NCI-H510A (cell line): Measurements from ENCODE around the gene LYPD3.

Experiments
- DNase-seq: peaks from one replicate; lab custom pipeline; 2025; lab: John Stamatoyannopoulos, UW

The LYPD3 gene

DNA sequence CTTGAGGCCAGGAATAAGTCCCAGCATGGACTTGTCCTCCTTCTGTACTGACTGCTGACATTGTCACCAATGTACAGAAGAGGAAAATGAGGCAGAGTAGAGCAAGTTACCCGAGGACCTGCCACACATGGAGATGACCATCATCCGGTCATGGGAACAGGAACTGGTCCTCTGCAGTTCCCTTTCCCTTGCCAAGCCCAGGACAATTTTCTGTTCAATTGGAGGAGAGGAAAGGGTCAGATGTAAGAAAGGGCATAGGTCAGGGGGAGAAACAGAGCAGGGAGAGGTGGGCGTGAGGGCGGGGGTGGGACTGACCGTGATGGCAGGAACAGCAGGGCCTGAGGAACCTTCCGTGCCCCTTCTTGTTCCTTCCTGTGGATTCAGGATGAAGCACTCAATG, 20.5 kb upstream of the LYPD3 start:
- DNase-seq, result no peak

GRCh38 chr19:43483281-43483680, 17.9 kb upstream of the LYPD3 start:
- DNase-seq, result no peak

- no peak for DNase-seq
Observed at GRCh38 chr19:43482193-43482592, 16.8 kb upstream of the LYPD3 start.

- DNase-seq, result no peak
Observed at GRCh38 chr19:43481701-43482100, 16.3 kb upstream of the LYPD3 start.

- DNase-seq, result no peak
Observed at GRCh38 chr19:43480574-43480973, 15.2 kb upstream of the LYPD3 start.

DNA sequence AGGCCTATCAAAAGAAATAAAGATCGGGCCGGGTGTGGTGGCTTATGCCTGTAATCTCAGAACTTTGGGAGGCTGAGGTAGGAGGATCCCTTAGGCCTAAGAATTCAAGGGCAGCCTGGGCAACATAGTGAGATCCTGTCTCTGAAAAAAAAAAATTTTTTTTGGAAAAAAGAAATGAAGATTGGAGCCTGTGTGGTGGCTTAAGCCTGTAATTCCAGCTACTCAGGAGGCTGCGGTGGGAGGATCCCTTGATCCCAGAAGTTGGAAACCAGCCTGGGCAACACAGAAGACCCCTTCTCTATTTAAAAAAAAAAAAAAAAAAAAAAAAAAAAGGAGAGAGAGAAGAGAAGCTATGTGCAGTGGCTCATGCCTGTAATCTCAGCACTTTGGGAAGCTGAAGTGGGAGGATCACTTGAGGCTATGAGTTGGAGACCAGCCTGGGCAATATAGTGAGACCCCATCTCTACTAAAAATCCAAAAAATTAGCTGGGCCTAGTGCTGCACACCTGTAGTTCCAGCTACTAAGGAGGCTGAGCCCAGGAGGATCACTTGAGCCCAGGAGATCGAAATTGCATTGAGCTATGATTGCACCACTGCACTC, 14.7 kb upstream of the LYPD3 start:
- DNase-seq, result no peak

GRCh38 chr19:43479226-43479625, 13.8 kb upstream of the LYPD3 start:
- no peak for DNase-seq

GRCh38 chr19:43478323-43478722, 12.9 kb upstream of the LYPD3 start:
- DNase-seq, result no peak

- DNase-seq, result no peak
Observed at GRCh38 chr19:43476606-43477005, 11.2 kb upstream of the LYPD3 start.

DNA sequence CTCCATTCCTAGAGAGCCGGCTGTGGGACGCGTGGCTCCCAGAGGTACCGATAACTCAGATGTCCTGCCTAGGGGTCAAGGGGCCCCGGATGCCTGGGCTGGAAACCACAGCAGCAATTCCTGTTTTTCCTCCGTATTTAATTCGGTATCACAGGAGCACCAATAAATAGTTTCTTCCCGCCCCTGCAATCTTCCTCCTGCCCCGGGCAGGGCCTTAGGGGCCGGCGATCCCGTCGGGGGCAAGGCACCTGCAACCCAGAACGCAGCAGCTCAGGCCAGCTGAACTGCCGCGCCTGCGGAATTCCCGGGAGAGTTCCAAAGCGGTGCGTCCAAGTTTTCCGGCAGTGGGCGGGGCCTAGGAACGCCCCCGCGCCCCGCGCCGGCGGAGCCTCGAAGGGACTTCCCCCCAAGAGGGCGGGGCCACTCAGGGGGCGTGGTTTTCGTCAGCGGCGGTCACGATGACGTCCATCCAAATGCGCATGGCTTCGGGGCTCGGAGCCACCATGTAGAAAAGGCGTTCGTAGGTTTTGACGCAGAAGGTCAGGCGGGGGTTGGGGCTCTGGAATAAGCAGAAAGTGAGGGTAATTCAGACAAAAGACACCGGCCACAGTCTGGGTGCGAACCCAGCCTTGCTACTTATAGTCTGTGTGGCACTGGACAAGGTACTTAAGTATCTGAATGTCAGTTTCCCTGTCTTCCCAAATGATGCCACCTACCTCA, 9.7 kb upstream of the LYPD3 start:
- no peak for DNase-seq

GRCh38 chr19:43474487-43474886, 9.1 kb upstream of the LYPD3 start:
- DNase-seq, result no peak

- DNase-seq, result no peak
Observed at GRCh38 chr19:43471091-43471490, 5.7 kb upstream of the LYPD3 start.

DNA sequence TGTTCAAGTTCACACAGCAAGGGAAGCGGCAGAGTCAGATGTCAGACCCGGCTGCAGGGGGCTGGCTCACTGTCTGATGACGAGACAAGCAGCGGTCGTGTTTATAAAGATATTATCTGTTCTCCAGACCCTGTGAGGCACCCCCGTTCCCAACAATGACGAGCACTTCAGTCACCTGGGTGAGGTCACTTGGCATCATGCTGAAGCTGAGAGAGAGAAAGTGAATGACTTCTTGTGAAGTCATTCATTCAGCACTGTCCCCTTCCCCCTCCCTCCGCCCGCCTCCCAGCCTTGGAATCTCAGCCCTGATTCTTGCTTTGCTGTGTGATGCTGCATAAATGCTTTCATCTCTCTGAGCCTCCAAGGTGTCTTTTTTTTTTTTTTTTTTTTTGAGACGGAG, 4.9 kb upstream of the LYPD3 start:
- no peak for DNase-seq

DNA sequence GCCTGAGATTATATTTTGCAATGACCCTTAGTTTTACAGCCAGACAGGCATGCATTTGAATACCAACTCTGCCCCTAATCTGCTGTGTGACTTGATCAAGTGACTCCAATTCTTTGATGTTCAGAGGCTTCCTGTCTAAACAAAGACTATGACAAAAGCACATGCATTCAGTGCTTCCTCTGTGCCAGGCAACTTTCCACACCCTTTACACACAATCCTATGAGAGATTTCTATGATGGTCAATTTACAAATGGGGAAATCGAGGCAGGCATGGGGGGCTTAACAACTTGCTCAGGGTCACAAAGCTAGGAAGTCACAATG, 3.7 kb upstream of the LYPD3 start:
- DNase-seq, result no peak

GRCh38 chr19:43468354-43469159, 3.1 kb upstream of the LYPD3 start:
- no peak for DNase-seq

DNA sequence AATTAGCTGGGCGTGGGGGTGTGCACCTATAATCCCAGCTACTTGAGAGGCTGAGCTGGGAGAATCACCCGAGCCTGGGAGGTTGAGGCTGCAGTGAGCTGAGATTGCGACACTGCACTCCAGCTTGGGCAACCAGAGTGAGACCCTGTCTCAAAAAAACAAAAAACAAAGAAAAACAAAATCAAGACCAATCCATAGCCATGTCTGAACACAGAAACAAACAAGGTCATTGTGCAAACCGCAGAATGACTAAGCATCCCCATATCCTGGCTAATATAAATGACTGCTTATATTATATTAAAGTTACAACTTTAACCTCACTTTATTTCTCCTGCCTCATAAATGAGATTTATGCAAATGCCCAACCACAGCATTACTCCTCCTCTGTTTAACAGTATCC, 2.3 kb upstream of the LYPD3 start:
- DNase-seq, result no peak

GRCh38 chr19:43467276-43467675, 1.9 kb upstream of the LYPD3 start:
- no peak for DNase-seq

- DNase-seq, result no peak
Observed at GRCh38 chr19:43466793-43467192, 1.4 kb upstream of the LYPD3 start.

DNA sequence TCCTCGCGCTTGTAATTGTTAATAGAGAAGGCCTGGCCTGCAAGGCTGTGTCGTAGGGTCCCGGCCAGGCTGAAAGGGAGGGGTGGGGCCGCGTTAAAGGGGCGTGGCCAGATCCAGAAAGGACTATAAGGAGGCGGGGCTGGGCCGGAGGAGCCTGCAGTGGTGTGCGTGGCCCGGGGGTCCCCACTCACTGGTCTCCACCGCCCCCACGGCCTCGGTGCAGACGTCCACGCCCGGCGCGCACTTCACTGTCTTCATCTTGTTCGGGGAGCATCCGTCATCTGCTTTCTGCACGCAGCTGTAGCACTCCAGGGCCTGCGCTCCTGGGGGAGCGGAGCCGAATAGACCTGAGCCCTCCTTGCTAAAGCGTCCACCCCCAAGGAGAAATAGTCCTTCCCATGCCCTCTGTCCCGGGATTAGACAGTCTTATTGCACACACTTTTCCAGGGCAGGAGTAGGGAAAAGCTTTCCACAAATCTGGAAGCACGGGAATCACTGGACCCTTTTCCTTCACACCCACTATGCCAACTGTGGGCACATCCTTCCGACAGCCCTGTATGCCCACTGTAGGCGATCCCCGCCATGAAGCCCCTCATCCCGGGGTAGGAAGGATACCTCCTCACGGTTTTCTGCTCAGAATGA, 1.2 kb downstream of the LYPD3 start:
- no peak for DNase-seq

DNA sequence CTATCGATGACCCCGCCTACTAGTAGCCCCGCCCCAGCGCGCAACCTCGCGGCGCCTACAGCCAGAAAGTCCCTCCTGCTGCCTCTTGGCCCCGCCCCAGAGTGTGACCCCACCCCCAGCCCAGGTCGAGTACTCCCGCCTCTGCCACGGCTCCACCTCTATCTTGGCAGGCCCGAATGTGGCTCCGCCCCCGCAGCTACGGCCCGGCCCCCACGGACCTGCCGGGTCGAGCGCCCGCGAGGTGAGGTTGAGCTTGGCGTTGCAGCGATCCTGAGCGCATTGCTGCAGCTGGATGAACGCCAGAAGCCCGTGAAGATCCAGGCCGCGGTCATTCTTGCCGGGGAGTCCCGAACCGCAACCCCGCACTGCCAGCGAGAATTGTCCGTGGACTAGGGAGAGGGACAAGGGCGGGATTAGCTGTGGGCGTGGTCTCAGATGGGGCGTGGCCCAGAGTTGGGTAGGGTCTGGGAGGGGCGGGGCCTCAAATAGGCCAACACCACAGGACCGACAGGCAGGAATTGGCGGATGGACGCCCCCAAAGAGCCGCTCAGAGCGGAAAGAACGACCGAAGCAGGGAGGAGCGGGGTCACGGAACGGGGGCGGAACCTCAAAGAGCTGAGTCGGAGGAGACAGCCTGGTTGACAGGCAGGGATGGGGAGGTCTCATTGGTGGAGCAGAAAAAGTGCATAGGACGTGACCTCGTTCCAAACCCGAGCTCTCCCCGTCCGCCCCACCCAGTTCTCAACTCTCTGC, 1.9 kb downstream of the LYPD3 start:
- DNase-seq, result peak; percentile 36

DNA sequence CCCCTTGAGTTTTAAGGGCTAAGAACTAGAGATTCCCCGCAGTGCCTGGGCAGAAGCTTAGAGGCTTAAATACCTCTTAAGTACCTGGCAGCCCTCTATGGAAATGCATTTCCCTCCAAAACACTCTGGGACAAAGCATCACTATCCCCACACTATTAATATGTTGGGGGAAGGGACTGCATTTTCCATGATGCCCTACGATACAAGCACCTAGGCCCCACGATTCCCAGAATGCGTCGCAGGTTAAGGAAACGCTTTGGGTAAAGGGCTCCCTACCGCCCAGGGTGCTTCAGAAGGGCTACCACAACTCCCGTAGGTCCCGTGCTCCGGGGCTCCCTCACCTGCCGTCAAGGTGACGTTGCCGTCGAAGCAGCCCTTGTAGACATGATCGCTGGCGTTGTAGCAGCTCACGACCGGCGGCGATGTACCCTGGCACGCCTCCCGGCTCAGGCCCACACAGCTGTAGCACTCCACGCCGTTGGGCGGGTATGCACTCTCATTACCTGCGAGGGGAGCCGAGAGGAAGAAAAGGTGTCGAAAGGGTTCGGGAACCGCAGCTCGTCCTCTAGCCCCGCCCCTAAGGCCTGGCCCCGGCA, 2.5 kb downstream of the LYPD3 start:
- peak; percentile 36 for DNase-seq

GRCh38 chr19:43462383-43462782, 3.0 kb downstream of the LYPD3 start:
- no peak for DNase-seq
